RWPE1 (cell line): ENCODE measurements around the gene SPON1.

Experiments used
- CTCF ChIA-PET: fragments of 350-600 bp; sonication (Branson Sonifier 250); formaldehyde crosslinking; extraction: SDS; loops from one replicate; lab custom pipeline; 2021; lab: Yijun Ruan, JAX
- POLR2A ChIA-PET: fragments of 400-600 bp; formaldehyde crosslinking; extraction: SDS; loops from one replicate; lab custom pipeline; 2020; ENCODE audit warnings: antibody characterized with exemption; ENCODE audit not compliant: low non-redundant PET; lab: Yijun Ruan, JAX
- DNase-seq: peaks from one replicate; pipeline ENCODE4 v3.0.0; 2012; ENCODE audit warnings: low spot score
- H3K27ac ChIP-seq: fragments of 450-650 bp; 2 replicates; pipeline ENCODE4 v1.5.1; 2017
- TF ChIP-seq, protein P1 (sequence below): fragments of 450-650 bp; conservative IDR thresholded peaks from 2 replicates; pipeline ENCODE4 v1.5.1; 2017; ENCODE audit warnings: low read depth, mild to moderate bottlenecking

The SPON1 gene

DNA sequence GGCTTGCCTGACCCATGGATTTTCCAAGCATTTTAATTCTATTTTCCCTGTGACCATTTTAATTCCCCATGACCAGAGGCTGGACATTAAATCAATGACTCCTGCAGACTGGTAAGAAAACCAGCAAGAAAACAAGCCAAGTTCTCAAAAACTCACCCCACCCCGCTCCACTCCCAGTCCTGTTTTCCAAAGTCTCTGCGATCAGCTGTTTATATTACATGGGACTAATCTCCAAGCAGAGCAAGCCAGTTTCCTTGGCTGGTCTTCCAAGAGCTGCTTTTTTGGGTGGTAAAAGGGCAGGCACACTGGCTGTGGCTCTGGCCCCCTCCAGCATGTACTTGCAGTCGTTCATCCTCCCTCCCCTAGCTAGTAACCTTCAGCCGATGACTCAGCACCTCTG, 298.5 kb downstream of the SPON1 start:
- no peak for DNase-seq
- ChIA-PET CTCF (interaction anchor here (0.6 kb wide), 1 partner anchor 60 kb away, joined by 4 read pairs; no protein-coding TSS in a partner anchor), POLR2A (no interaction called here)
- H3K27ac ChIP-seq: no peak overlapping the region
- TF ChIP-seq, protein P1, sequence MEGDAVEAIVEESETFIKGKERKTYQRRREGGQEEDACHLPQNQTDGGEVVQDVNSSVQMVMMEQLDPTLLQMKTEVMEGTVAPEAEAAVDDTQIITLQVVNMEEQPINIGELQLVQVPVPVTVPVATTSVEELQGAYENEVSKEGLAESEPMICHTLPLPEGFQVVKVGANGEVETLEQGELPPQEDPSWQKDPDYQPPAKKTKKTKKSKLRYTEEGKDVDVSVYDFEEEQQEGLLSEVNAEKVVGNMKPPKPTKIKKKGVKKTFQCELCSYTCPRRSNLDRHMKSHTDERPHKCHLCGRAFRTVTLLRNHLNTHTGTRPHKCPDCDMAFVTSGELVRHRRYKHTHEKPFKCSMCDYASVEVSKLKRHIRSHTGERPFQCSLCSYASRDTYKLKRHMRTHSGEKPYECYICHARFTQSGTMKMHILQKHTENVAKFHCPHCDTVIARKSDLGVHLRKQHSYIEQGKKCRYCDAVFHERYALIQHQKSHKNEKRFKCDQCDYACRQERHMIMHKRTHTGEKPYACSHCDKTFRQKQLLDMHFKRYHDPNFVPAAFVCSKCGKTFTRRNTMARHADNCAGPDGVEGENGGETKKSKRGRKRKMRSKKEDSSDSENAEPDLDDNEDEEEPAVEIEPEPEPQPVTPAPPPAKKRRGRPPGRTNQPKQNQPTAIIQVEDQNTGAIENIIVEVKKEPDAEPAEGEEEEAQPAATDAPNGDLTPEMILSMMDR: no peak

DNA sequence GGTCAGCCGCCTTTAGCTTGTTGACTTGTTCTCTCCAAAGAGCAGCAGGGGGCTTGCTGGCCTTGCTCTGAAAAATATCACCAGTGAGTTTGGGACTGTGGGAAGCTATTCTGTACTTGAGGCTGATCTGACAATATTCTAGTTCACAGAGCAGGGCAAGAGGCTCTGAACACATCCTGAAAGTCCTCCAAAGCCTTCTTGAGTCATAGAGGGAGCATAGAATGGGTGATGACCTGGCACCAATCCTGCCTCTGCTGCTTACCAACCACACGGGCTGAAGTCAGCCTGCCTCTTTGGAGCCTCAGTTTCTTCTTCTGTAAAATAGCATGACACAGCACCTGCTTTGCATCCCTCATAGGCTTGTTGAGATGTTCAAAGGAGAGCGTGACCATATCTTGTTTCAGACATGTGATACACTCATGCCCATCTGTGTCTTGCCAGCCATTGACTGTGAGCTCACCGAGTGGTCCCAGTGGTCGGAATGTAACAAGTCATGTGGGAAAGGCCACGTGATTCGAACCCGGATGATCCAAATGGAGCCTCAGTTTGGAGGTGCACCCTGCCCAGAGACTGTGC, 299.8 kb downstream of the SPON1 start:
- POLR2A ChIA-PET: no interaction called here
- DNase-seq: no peak
- no peak overlapping the region for H3K27ac ChIP-seq
- CTCF ChIA-PET: no interaction called here
- TF ChIP-seq, protein P1: no peak

DNA sequence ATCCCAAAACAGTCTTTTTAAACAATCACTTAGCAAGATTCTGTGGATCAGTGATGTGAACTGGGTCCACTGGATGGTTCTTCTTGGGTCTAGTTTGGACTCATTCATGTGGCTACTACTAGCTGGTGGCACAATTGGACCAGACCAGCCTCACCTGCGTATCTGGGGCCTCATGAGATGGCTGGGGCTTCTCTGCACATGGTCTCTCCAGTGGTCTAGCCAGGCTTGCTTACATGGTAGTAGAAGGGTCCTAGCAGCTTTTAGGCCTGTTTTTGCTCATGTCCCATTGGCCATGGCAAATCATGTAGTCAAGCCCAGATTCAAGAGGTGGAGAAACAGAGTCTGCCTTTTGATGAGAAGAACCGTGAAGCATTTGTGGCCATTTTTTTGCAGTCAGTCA, 302.4 kb downstream of the SPON1 start:
- no peak overlapping the region for H3K27ac ChIP-seq
- POLR2A ChIA-PET: no interaction called here
- TF ChIP-seq, protein P1: no peak
- CTCF ChIA-PET: no interaction called here
- DNase-seq: no peak

DNA sequence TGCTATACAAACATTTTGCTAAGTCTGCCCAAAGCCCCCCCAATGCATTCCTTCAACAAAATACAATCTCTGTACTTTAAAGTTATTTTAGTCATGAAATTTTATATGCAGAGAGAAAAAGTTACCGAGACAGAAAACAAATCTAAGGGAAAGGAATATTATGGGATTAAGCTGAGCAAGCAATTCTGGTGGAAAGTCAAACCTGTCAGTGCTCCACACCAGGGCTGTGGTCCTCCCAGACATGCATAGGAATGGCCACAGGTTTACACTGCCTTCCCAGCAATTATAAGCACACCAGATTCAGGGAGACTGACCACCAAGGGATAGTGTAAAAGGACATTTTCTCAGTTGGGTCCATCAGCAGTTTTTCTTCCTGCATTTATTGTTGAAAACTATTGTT, 304.1 kb downstream of the SPON1 start:
- no peak for DNase-seq
- no peak overlapping the region for H3K27ac ChIP-seq
- CTCF ChIA-PET: interaction anchor here (0.7 kb wide), 1 partner anchor 974 kb away, joined by 3 read pairs; no protein-coding TSS in a partner anchor
- POLR2A ChIA-PET: no interaction called here
- TF ChIP-seq, protein P1: no peak

DNA sequence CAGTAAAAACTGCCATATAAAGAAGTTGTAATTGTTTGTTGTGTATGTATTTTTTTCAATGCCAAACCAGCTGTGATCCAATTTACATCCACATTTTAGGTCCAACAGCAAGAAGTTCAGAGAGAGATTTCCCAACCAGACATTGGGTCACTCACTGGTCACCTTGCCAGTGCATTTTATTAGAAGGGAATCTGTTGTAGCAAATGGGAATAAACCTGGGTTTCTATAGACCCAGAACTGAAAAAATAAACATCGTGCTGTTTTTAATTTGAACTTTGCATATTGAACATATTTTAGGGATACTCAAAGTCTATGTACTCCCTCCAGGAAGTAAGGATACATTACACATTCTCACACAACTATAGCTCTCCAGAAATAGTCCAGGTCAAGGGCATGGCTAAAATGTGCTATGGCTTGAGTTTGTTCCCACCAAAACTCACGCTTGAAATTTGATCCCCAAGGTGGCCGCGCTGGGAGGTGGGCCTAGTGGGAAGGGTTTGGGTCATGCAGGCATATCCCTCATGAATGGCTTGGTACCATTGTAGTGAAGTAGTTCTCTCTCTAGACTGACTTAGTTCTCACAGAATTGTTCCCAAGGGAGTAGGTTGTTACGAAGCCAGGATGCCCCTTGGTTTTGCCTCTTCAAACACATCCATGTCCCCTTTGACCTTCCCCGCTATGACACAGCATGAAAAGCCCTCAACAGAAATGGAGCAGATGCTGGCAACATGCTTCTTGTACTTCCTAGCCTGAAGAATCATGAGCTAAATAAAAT, 305.5 kb downstream of the SPON1 start:
- no peak overlapping the region for H3K27ac ChIP-seq
- no peak for DNase-seq
- POLR2A ChIA-PET: no interaction called here
- CTCF ChIA-PET: no interaction called here
- TF ChIP-seq, protein P1: no peak

DNA sequence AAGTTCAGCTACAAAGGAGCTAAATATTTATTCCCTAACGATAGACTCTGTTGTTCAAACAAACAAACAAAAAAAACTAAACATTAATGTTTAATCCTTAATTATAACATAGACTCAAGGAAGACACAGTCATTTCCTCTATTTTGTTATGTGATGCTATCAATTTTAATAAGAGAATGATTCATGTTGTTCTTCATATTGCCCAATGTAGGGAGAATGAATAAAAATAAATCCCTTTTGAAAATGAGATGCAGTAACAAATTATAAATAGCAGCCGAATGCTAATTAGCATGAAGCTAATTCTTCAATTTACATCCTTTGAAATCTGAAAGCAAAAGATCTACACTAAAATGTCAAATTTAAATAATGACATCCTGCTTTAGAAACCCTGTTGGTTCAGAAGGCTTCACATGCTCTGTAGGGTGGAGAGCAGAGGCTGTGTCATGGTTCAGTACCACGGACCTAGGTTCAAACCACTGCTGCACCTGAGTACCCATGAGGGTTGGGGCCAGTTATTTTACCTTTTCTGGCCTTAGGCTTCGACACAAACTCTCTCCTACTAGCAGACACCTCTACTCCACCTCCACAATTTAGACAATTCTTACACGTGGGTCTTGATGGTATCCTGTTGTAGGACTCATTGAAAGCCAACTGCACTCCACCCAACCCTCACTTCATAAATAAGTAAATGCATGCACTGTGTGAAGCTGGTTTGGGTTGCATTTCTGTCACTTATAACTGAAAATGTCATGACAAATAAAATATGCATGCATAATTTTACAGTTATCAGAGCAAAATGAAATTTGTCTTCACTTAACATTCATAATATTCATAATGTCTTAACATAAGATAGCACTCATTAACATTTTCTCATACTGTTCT, 307.4 kb downstream of the SPON1 start:
- CTCF ChIA-PET: no interaction called here
- no peak overlapping the region for H3K27ac ChIP-seq
- TF ChIP-seq, protein P1: no peak
- no peak for DNase-seq
- POLR2A ChIA-PET: no interaction called here
